Measurements from ENCODE around the gene GRIK4.

Gene GRIK4

DNA sequence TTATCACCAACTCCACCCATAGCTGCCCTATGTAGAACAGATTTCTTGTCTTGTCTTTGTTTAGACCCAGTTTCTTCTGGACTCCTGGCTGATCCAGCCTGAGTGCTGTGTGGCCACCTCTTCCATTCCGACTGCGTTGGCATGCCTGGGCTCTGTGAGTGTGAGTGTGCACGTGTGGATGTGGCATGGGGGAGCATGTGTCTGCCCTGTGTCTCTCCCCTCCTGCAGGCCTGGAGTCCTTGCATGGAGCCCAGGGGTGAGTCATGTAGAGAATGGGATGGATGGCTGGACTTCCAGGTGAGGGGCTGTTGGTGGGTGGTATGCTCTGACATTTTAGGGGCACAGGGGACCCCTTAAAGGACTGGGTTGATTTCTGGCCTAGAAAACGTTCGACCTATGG lies 194.7 kb downstream of the GRIK4 start:
- no peak for DNase-seq
- Mint-ChIP-seq H3K4me1 (peaks cover 13 to 23% of the 10 kb centered on the region in 2 donors), H3K36me3 (peaks cover 2 to 13% of the 10 kb centered on the region in 2 donors), H3K4me3 (no peak overlapping the region), H3K9me3 (peaks cover 0 to 14% of the 10 kb centered on the region in 2 donors), H3K27ac (no peak overlapping the region), H3K27me3 (no peaks in the 10 kb centered on the region)
- no peak for ATAC-seq (replicated peaks)

DNA sequence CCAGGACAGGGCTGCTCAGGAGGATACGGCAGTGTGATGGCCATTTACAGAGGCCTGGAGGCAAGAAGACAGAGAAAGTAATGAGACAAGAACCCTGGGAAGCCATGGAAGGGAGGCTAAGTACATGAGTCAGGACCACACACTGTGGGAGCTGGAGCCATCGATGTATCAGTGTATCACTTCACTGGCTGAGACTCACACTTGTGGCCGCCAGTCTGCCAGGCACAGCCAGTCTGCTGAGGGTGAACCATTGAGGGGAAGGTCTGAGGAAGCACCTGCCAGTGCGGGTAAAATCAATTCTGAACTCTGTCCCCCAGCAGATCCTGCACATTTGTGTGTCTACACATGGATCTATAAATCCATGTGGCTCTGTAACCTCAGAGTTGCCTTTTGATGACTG lies 195.6 kb downstream of the GRIK4 start:
- H3K4me1 Mint-ChIP-seq = peaks cover 10 to 17% of the 10 kb centered on the region in 2 donors
- ATAC-seq (replicated peaks) (no peak), DNase-seq (no peak)
- peaks cover 0 to 4% of the 10 kb centered on the region in 2 donors for H3K27me3 Mint-ChIP-seq
- peaks cover 0 to 12% of the 10 kb centered on the region in 2 donors for H3K9me3 Mint-ChIP-seq
- H3K36me3 Mint-ChIP-seq = peaks cover 2 to 13% of the 10 kb centered on the region in 2 donors
- H3K27ac Mint-ChIP-seq = no peak overlapping the region
- no peak overlapping the region for H3K4me3 Mint-ChIP-seq

DNA sequence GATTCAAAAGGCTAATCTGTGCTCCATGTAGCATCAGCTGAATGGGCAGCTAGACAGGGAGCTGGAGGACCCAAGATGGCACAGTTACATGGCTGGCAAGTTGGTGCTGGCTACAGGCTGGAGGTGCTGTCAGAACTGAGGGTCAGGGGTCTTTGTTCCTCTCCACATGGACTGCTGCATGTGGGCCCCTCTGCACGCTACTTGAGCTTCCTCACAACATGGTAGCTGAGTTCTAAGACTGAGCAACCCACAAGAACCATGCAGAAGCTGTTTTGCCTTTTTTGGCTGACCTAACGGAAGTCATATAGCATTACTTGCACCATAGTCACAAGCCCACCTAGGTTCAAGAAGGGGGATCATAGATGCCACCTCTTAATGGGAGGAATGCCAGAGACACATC lies 196.1 kb downstream of the GRIK4 start:
- no peak overlapping the region for H3K27ac Mint-ChIP-seq
- no peak for DNase-seq
- H3K4me1 Mint-ChIP-seq = peaks cover 5 to 11% of the 10 kb centered on the region in 2 donors
- H3K27me3 Mint-ChIP-seq = peaks cover 0 to 5% of the 10 kb centered on the region in 2 donors
- peaks cover 0 to 12% of the 10 kb centered on the region in 2 donors for H3K9me3 Mint-ChIP-seq
- no peak overlapping the region for H3K4me3 Mint-ChIP-seq
- peaks cover 2 to 13% of the 10 kb centered on the region in 2 donors for H3K36me3 Mint-ChIP-seq
- no peak for ATAC-seq (replicated peaks)

- peaks cover under 1 to 1% of the 10 kb centered on the region in 2 donors for H3K4me1 Mint-ChIP-seq
- no peak overlapping the region for H3K27ac Mint-ChIP-seq
- DNase-seq = no peak
- no peak for ATAC-seq (replicated peaks)
- no peak overlapping the region for H3K4me3 Mint-ChIP-seq
- peaks cover 2 to 13% of the 10 kb centered on the region in 2 donors for H3K36me3 Mint-ChIP-seq
- H3K27me3 Mint-ChIP-seq = peaks cover 0 to 5% of the 10 kb centered on the region in 2 donors
- H3K9me3 Mint-ChIP-seq = peaks cover 0 to 12% of the 10 kb centered on the region in 2 donors
These were observed 197.1 kb downstream of the GRIK4 start for GRCh38 chr11:120708511-120709183.

DNA sequence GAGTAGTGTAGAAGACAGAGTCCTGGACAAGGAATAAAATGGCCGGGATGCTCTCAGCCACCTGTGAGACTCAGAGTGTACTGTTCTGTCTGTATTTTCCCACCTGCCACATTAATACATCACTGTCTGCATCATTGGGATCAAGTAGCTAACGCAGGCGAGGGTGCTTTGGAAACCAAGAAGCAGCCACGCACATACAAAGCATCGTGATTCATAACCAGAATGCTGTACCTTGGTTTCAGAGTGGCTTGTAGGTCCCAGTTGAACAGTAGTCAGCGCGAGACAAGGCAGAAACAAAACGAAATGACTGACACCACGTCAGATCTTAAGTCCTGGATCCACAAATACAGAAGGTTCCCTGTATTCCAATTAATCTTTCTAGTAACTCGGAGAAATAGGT lies 198.3 kb downstream of the GRIK4 start:
- Mint-ChIP-seq H3K27me3 (peaks cover 5 to 10% of the 10 kb centered on the region in 2 donors), H3K9me3 (peaks cover 0 to 12% of the 10 kb centered on the region in 2 donors), H3K4me3 (no peak overlapping the region), H3K4me1 (peaks cover 4% of the 10 kb centered on the region in 2 donors), H3K36me3 (peaks cover 2 to 13% of the 10 kb centered on the region in 2 donors), H3K27ac (no peak overlapping the region)
- DNase-seq = no peak
- no peak for ATAC-seq (replicated peaks)

GRCh38 chr11:120710354-120711131 lies 199.0 kb downstream of the GRIK4 start:
- Mint-ChIP-seq H3K9me3 (peaks cover 0 to 11% of the 10 kb centered on the region in 2 donors), H3K4me3 (no peak overlapping the region), H3K4me1 (peaks cover 9 to 10% of the 10 kb centered on the region in 2 donors), H3K27me3 (peaks cover 5 to 14% of the 10 kb centered on the region in 2 donors), H3K27ac (no peak overlapping the region), H3K36me3 (peaks cover 1 to 13% of the 10 kb centered on the region in 2 donors)
- DNase-seq (no peak), ATAC-seq (replicated peaks) (no peak)

DNA sequence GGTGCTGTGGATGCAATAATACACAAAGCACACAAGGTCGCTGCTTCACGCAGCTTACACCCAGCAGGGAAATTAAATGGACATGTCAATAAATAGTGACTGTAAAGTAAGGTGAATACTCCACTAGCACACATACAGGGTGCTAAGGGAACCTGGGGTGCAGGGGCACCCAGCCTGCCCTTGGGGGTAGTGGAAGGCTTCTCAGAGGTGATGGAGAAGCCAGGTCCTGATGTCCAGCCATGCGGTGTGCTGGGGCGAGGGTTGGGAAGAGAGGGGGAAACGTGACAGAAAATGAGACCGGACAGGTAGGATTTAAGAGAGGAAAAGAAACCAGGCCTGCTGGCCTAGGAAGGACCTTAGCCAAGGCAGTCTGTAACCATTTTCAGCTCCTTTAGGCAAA lies 200.5 kb downstream of the GRIK4 start:
- Mint-ChIP-seq H3K27me3 (peaks cover 5 to 16% of the 10 kb centered on the region in 2 donors), H3K4me1 (peaks cover 9 to 12% of the 10 kb centered on the region in 2 donors), H3K9me3 (peaks cover 0 to 6% of the 10 kb centered on the region in 2 donors), H3K4me3 (no peak overlapping the region), H3K36me3 (peaks cover 0 to 7% of the 10 kb centered on the region in 2 donors), H3K27ac (no peak overlapping the region)
- no peak for DNase-seq
- ATAC-seq (replicated peaks) = no peak

GRCh38 chr11:120712881-120713280 lies 201.3 kb downstream of the GRIK4 start:
- H3K4me1 Mint-ChIP-seq = peaks cover 9 to 12% of the 10 kb centered on the region in 2 donors
- H3K9me3 Mint-ChIP-seq = peaks cover 0 to 1% of the 10 kb centered on the region in 2 donors
- no peak for DNase-seq
- H3K36me3 Mint-ChIP-seq = no peaks in the 10 kb centered on the region
- no peak overlapping the region for H3K27ac Mint-ChIP-seq
- no peak overlapping the region for H3K4me3 Mint-ChIP-seq
- ATAC-seq (replicated peaks) = no peak
- H3K27me3 Mint-ChIP-seq = peaks cover 5 to 23% of the 10 kb centered on the region in 2 donors

- Mint-ChIP-seq H3K4me3 (no peak overlapping the region), H3K27ac (no peak overlapping the region), H3K4me1 (peaks cover 9 to 12% of the 10 kb centered on the region in 2 donors), H3K36me3 (no peaks in the 10 kb centered on the region), H3K9me3 (no peaks in the 10 kb centered on the region), H3K27me3 (peaks cover 5 to 27% of the 10 kb centered on the region in 2 donors)
- ATAC-seq (replicated peaks) (no peak), DNase-seq (no peak)
These were observed 201.7 kb downstream of the GRIK4 start for GRCh38 chr11:120713296-120713695.

DNA sequence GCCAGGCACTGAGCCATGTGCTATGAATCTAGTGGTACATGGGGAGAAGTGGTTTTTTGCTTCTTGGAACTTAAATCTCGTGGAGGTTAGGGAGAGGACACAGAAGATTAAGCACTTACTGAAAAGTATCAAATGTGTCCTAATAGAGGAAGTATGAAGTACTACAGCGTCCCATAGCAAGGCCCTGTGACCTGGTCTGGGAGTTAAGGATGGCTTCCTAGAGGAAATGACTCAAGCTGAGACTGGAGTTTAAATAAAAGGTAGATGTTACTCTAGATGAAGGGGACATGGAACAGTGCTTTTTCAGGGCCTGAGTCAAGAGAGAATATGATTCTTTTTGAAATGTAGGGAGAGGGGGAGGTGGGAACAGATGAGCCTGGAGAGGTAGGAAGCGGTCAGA lies 202.9 kb downstream of the GRIK4 start:
- Mint-ChIP-seq H3K9me3 (no peaks in the 10 kb centered on the region), H3K4me3 (no peak overlapping the region), H3K36me3 (no peaks in the 10 kb centered on the region), H3K27ac (no peak overlapping the region), H3K4me1 (peaks cover 9 to 12% of the 10 kb centered on the region in 2 donors), H3K27me3 (peaks cover 7 to 31% of the 10 kb centered on the region in 2 donors)
- ATAC-seq (replicated peaks) (no peak), DNase-seq (no peak)

DNA sequence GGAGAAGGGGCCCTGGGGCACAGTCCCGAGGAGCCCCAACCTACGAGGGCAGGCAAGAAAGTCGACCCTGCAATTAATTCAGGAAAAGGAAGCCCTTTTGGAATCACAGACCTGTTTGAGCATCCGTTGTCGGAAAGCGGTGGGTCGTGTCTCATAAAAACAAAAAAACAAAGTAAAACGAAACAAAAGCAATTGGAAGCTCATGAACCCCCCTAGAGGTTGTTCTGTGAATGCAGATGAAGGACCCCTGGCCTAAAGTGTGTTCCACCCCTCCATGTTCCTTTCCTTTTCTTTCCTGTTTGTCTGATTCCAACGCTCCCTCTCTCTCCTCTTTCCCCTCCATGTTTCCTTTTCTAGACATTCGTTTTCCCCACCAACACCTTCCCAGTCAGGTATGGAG lies 203.7 kb downstream of the GRIK4 start:
- DNase-seq (no peak), ATAC-seq (replicated peaks) (no peak)
- no peaks in the 10 kb centered on the region for H3K36me3 Mint-ChIP-seq
- H3K9me3 Mint-ChIP-seq = no peaks in the 10 kb centered on the region
- H3K27ac Mint-ChIP-seq = peak overlapping the region; percentile 62
- peaks cover 9 to 12% of the 10 kb centered on the region in 2 donors for H3K4me1 Mint-ChIP-seq
- H3K4me3 Mint-ChIP-seq = peak overlapping the region; percentile 77 to 81
- peaks cover 15 to 39% of the 10 kb centered on the region in 2 donors for H3K27me3 Mint-ChIP-seq

DNA sequence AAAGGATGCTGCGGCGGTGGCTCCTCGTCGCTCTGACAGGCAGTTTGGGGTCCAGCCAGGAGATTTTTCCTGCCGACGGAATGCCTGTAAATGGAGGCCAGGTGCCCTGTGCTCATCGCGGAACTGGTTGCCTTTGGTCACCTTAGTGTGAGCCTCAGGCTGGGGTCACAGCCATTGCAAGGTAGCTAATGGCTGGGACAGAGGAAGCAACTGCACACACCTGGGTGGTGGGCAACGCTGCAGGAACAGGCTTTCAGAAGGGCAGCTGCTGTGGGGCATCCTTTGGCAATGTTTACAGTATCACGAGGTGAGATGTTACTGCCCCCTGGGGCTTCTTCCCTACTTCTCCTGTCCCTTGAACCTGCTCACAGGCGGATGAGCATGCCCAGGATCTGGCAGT lies 205.5 kb downstream of the GRIK4 start:
- Mint-ChIP-seq H3K4me3 (no peak overlapping the region), H3K27me3 (peaks cover 22 to 51% of the 10 kb centered on the region in 2 donors), H3K9me3 (no peaks in the 10 kb centered on the region)

DNA sequence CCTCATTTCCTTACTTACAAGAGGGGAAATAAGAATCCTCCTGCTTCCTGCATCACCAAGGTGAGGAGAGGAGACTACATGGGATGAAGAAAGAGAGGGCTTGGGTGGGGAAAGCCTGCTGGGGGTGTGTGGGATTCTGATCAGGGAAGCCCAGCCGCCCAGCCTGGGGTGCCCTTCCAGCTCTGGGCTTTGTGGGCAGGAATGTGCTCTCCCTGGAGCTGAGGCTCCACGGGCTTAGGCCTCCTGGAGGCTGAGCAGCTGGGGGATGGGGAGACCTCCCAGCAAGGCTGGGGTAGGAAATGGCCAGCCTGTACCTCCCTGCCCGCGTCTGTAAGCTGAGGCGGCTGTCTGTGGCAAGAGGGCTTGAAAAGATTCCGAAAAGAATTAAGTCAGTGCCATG lies 206.1 kb downstream of the GRIK4 start:
- no peak overlapping the region for H3K4me3 Mint-ChIP-seq
- DNase-seq (no peak), ATAC-seq (replicated peaks) (no peak)
- no peaks in the 10 kb centered on the region for H3K36me3 Mint-ChIP-seq
- peaks cover 22 to 49% of the 10 kb centered on the region in 2 donors for H3K27me3 Mint-ChIP-seq
- no peak overlapping the region for H3K27ac Mint-ChIP-seq
- H3K4me1 Mint-ChIP-seq = peaks cover 9 to 12% of the 10 kb centered on the region in 2 donors
- no peaks in the 10 kb centered on the region for H3K9me3 Mint-ChIP-seq

More for the DNA sequence above, 205.5 kb downstream of the GRIK4 start:
- DNase-seq (no peak), ATAC-seq (replicated peaks) (no peak)
- Mint-ChIP-seq H3K27ac (no peak overlapping the region), H3K4me1 (peaks cover 9 to 12% of the 10 kb centered on the region in 2 donors), H3K36me3 (no peaks in the 10 kb centered on the region)

DNA sequence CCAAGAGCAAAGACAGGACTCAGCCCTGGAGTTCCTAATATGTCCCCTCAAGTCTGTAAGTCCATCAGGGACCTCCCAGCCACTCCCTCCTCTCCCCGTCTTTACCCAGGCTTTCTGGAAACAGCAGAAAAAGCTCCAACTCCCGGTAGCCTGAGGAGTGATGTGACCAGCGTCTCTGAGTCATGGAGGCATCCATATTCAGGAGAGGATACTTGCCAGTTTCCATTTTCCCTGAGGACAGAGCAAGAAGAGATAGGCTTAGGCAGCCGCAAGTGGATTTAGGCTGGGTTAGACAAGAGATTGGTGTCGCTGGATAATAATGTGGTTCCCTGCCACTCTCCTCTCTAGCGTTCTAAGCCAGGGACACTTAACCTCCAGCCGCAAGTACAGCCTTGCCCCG lies 206.6 kb downstream of the GRIK4 start:
- Mint-ChIP-seq H3K27ac (no peak overlapping the region), H3K36me3 (no peaks in the 10 kb centered on the region), H3K4me1 (peaks cover 9 to 12% of the 10 kb centered on the region in 2 donors), H3K4me3 (no peak overlapping the region), H3K9me3 (no peaks in the 10 kb centered on the region), H3K27me3 (peaks cover 22 to 49% of the 10 kb centered on the region in 2 donors)
- ATAC-seq (replicated peaks) = no peak
- DNase-seq = no peak
